ENCODE results near the gene ZNF438. TPM values are rescaled to one million over a fixed set of nuclear protein-coding genes. Genes with fewer than 3 reads are reported as not detected.

ZNF438 gene
- total and polyA plus RNA-seq, 10 of the 15 experiments (the other 5 are each of a cell fraction or from before 2014, with no cell fraction given), result 0.93 to 5.2 (median 1.9) TPM

DNA sequence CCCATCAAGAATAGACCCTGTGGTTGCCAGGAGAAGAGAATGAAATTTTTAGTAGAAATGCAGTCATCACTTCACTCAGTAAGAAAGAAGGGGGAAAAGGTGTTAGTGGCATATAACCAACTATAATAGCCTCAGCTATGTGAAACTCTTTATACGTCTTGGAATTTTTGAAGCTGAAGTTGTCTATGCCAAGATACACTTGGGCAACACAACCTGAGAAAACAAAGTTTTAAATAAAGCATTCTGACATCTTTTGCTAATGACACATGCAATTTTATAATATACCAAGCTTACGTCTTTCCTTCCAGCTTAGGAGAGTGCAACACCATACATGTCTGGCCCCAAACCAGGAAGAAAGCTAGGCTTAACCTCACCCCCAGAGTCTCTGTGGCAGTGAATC is 40.8 kb upstream of the ZNF438 start:
- CTCF ChIA-PET, result interaction anchor here (0.7 to 2.1 kb wide), 3 partner anchors 11 to 285 kb away, joined by 3 to 9 read pairs (median 3); no protein-coding TSS in a partner anchor
- FAIRE-seq (no peak), ATAC-seq (no peak), DNase-seq (ENCODE audit: low read depth, low spot score) (no peak)
- Histone ChIP-seq H3K27me3 (replicated peaks in 1 of 2; ENCODE audit: control insufficient read depth in 2 of 2, insufficient read depth in 2 of 2, low read length in 1 of 2) (peaks cover 0 to 2% of the 10 kb centered on the region in 2 experiments; a peak in 1 of 4 replicates), H2AFZ (ENCODE audit: control insufficient read depth, low read depth, low read length) (no peak overlapping the region), H4K20me1 (ENCODE audit: control insufficient read depth, insufficient read depth) (no peaks in the 10 kb centered on the region), H3K9me3 (replicated peaks; ENCODE audit: control insufficient read depth, insufficient read depth, low read length) (no peaks in the 10 kb centered on the region), H3K4me2 (ENCODE audit: control insufficient read depth, insufficient read depth) (no peak overlapping the region), H3K9ac (ENCODE audit: control insufficient read depth, insufficient read depth, low read length) (no peak overlapping the region), H3K27ac (ENCODE audit: control insufficient read depth, insufficient read depth) (no peak overlapping the region), H3K79me2 (ENCODE audit: control insufficient read depth, insufficient read depth, low read length) (no peaks in the 10 kb centered on the region), H3K36me3 (ENCODE audit: control insufficient read depth in 2 of 2, insufficient read depth in 2 of 2, low read length in 1 of 2) (no peaks in the 10 kb centered on the region), H3K4me1 (ENCODE audit: control insufficient read depth, insufficient read depth, low read length) (no peaks in the 10 kb centered on the region), H3K4me3 (no peak overlapping the region)
- in situ Hi-C loops (cut with MboI) (no loop called here), intact Hi-C loops (cut with micrococcal nuclease; ENCODE audit: unreplicated experiment) (no loop called here)
- TF ChIP-seq, protein P1, sequence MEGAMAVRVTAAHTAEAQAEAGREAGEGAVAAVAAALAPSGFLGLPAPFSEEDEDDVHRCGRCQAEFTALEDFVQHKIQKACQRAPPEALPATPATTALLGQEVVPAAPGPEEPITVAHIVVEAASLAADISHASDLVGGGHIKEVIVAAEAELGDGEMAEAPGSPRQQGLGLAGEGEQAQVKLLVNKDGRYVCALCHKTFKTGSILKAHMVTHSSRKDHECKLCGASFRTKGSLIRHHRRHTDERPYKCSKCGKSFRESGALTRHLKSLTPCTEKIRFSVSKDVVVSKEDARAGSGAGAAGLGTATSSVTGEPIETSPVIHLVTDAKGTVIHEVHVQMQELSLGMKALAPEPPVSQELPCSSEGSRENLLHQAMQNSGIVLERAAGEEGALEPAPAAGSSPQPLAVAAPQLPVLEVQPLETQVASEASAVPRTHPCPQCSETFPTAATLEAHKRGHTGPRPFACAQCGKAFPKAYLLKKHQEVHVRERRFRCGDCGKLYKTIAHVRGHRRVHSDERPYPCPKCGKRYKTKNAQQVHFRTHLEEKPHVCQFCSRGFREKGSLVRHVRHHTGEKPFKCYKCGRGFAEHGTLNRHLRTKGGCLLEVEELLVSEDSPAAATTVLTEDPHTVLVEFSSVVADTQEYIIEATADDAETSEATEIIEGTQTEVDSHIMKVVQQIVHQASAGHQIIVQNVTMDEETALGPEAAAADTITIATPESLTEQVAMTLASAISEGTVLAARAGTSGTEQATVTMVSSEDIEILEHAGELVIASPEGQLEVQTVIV (IDR thresholded peaks at IDR 0.05; ENCODE audit: borderline replicate concordance, partially characterized antibody), result no peak
- no peak for TF ChIP-seq BACH1 (IDR thresholded peaks at IDR 0.05; ENCODE audit: borderline replicate concordance)
- TF ChIP-seq STAT3 (IDR thresholded peaks at IDR 0.05; ENCODE audit: low read depth, low read length), result no peak
- TF ChIP-seq, protein P2, sequence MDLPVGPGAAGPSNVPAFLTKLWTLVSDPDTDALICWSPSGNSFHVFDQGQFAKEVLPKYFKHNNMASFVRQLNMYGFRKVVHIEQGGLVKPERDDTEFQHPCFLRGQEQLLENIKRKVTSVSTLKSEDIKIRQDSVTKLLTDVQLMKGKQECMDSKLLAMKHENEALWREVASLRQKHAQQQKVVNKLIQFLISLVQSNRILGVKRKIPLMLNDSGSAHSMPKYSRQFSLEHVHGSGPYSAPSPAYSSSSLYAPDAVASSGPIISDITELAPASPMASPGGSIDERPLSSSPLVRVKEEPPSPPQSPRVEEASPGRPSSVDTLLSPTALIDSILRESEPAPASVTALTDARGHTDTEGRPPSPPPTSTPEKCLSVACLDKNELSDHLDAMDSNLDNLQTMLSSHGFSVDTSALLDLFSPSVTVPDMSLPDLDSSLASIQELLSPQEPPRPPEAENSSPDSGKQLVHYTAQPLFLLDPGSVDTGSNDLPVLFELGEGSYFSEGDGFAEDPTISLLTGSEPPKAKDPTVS (IDR thresholded peaks at IDR 0.05; ENCODE audit: low read depth, low read length), result no peak
- TF ChIP-seq CHD2 (IDR thresholded peaks at IDR 0.05; ENCODE audit: borderline replicate concordance, low read depth, low read length), result no peak
- TF ChIP-seq, protein P3, sequence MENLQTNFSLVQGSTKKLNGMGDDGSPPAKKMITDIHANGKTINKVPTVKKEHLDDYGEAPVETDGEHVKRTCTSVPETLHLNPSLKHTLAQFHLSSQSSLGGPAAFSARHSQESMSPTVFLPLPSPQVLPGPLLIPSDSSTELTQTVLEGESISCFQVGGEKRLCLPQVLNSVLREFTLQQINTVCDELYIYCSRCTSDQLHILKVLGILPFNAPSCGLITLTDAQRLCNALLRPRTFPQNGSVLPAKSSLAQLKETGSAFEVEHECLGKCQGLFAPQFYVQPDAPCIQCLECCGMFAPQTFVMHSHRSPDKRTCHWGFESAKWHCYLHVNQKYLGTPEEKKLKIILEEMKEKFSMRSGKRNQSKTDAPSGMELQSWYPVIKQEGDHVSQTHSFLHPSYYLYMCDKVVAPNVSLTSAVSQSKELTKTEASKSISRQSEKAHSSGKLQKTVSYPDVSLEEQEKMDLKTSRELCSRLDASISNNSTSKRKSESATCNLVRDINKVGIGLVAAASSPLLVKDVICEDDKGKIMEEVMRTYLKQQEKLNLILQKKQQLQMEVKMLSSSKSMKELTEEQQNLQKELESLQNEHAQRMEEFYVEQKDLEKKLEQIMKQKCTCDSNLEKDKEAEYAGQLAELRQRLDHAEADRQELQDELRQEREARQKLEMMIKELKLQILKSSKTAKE (IDR thresholded peaks at IDR 0.05; ENCODE audit: low read depth, poor library complexity, severe bottlenecking), result no peak
- no peak for TF ChIP-seq ATF7 (IDR thresholded peaks at IDR 0.05; ENCODE audit: low read depth)
- TF ChIP-seq, protein P4, sequence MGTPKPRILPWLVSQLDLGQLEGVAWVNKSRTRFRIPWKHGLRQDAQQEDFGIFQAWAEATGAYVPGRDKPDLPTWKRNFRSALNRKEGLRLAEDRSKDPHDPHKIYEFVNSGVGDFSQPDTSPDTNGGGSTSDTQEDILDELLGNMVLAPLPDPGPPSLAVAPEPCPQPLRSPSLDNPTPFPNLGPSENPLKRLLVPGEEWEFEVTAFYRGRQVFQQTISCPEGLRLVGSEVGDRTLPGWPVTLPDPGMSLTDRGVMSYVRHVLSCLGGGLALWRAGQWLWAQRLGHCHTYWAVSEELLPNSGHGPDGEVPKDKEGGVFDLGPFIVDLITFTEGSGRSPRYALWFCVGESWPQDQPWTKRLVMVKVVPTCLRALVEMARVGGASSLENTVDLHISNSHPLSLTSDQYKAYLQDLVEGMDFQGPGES (IDR thresholded peaks at IDR 0.05), result no peak
- TF ChIP-seq RAD51 (IDR thresholded peaks at IDR 0.05), result no peak
- no peak for TF ChIP-seq EP300 (IDR thresholded peaks at IDR 0.05; ENCODE audit: borderline replicate concordance in 1 of 2, control insufficient read depth in 1 of 2, low read depth in 2 of 2, low read length in 2 of 2)
- SMC1A ChIA-PET (ENCODE audit: uncharacterized antibody, unreplicated experiment), result interaction anchor here (1.1 to 1.5 kb wide), 4 partner anchors 9 to 255 kb away, joined by 3 to 5 read pairs (median 3); no protein-coding TSS in a partner anchor
- RAD21 ChIA-PET (ENCODE audit: unreplicated experiment), result interaction anchor here (1.1 to 1.2 kb wide), 2 partner anchors 41 to 736 kb away, joined by 3 read pairs; partner anchors contain the start of gene ZNF438
- 50% methylated on average over 2 of the region's 2 CpGs for WGBS (ENCODE audit: insufficient coverage, insufficient replicate concordance, low lambda C conversion rate, missing lambda C conversion rate)
- POLR2A ChIA-PET, result no interaction called here
- no TSS peak for BruUV-seq (replicated peaks)
